ENCODE data around the gene HOTAIR. TPM values are rescaled to one million over a fixed set of nuclear protein-coding genes. Genes with fewer than 3 reads are reported as not detected.
A peak's percentile ranks its signal among the peaks of the same experiment; 100 is the strongest.

The HOTAIR gene
- total RNA-seq, 1 donor from 2014 or later: not detected

DNA sequence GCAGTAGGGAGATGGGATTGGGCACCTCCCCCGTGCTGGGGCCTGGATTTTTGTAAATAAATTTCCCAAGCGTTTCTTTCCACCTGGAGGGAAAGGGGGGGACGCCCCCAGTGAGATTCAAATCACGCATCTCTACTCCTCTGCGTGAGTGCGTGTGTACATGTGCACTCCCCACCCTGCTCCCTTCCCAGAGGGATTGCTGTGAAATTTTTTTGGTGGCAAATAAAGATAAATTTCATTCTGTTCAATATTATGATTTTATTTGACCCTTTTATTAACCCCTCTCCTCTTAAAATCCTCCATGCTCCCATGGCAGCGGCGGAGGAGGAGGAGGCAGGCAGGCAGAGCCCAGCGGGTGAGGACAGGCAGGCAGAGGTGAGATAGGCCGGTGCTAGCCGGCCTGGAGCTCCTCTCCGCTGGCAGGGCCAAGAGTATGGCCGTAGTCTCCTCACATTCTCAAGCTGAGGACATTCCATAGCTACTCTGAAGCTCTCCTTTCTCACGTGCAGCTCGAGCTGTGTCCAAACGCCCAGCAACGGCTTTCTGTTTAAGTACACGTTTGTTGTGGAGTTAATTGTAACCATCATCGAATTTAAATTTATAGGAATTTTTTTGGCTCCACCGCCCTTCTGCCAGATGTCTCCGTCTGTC lies 1.5 kb upstream of the HOTAIR start:
- no peak for DNase-seq (ENCODE audit: low read depth, low spot score)
- Mint-ChIP-seq H3K4me1 (no peaks in the 10 kb centered on the region), H3K9me3 (no peaks in the 10 kb centered on the region), H3K4me3 (no peak overlapping the region), H3K36me3 (ENCODE audit: low read depth) (peaks cover 7% of the 10 kb centered on the region), H3K27me3 (ENCODE audit: low read depth) (peaks cover 98% of the 10 kb centered on the region), H3K27ac (ENCODE audit: unreplicated experiment) (no peak overlapping the region)
- no peak for TF ChIP-seq CTCF (conservative IDR thresholded peaks at IDR 0.05)

DNA sequence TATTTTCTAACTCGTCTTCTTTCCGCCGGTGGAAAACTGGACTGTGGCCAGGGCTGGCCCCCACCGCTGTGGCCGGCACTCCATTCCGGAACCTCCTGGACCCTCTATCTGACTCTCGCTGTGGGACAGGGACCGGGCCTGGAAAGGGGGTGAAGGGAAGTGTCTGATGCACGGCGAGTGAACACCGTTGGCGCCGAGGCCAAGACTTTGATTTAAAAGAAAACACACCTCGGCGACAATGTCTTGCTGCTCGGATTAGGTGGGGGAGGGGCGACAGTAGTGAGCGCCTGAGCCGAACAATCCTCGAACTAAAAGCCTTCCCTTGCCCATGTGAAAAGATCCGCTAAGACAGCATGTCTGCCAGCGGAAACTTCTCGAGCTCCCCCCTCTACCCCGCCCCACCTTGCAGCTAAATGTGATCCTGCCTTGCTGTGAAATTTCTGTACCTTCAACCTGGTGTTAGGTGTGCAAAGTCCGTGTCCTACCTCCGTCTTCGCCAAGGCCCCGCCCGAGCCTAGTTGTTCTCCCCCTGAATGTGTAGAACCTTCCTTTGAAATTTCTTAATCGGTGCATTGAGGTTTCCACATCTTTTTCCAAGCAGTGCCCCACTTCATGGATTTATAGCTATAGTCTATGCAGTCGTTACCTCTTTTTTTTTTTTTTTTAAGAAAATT lies 862 bp upstream of the HOTAIR start:
- Mint-ChIP-seq H3K4me3 (no peak overlapping the region), H3K27me3 (ENCODE audit: low read depth) (peaks cover 98% of the 10 kb centered on the region), H3K9me3 (no peaks in the 10 kb centered on the region), H3K36me3 (ENCODE audit: low read depth) (peaks cover 7% of the 10 kb centered on the region), H3K27ac (ENCODE audit: unreplicated experiment) (no peak overlapping the region), H3K4me1 (no peaks in the 10 kb centered on the region)
- TF ChIP-seq CTCF (conservative IDR thresholded peaks at IDR 0.05): no peak
- no peak for DNase-seq (ENCODE audit: low read depth, low spot score)

GRCh38 chr12:53975064-53975471 lies 314 bp upstream of the HOTAIR start:
- Mint-ChIP-seq H3K9me3 (no peaks in the 10 kb centered on the region), H3K27ac (ENCODE audit: unreplicated experiment) (no peak overlapping the region), H3K36me3 (ENCODE audit: low read depth) (peaks cover 7% of the 10 kb centered on the region), H3K27me3 (ENCODE audit: low read depth) (peaks cover 98% of the 10 kb centered on the region), H3K4me1 (no peaks in the 10 kb centered on the region), H3K4me3 (no peak overlapping the region)
- no peak for DNase-seq (ENCODE audit: low read depth, low spot score)
- no peak for TF ChIP-seq CTCF (conservative IDR thresholded peaks at IDR 0.05)

GRCh38 chr12:53973236-53974042 lies 1.3 kb downstream of the HOTAIR start:
- no peak for DNase-seq (ENCODE audit: low read depth, low spot score)
- H3K36me3 Mint-ChIP-seq (ENCODE audit: low read depth): peaks cover 7% of the 10 kb centered on the region
- H3K27ac Mint-ChIP-seq (ENCODE audit: unreplicated experiment): no peak overlapping the region
- TF ChIP-seq CTCF (conservative IDR thresholded peaks at IDR 0.05): no peak
- peaks cover 98% of the 10 kb centered on the region for H3K27me3 Mint-ChIP-seq (ENCODE audit: low read depth)
- no peaks in the 10 kb centered on the region for H3K9me3 Mint-ChIP-seq
- H3K4me3 Mint-ChIP-seq: peak overlapping the region; percentile 34
- no peaks in the 10 kb centered on the region for H3K4me1 Mint-ChIP-seq

DNA sequence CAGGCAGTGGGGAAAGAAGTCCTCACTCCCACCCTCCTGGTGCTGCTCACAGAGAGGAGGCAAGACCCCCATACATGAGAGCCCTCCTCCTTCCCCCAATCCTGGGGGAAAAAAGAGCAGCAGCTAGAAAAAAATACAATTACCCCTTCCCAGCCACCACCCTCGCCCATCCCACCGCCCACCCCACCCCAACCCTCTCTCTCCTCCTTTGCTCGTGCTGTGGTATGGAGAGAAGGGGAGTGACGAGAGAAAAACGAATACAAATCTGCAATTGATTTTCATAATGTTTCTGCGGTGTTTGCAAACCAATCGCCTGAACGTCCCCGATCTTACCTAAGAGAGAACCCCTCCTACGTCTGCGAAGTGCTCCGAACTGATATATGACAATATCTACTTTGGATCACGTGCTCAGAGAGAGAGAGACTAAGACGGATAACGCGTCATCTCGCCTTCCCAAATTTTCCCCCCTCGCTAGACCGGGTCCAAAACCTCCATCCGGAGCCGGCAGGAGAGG lies 2.0 kb downstream of the HOTAIR start, which contains the start of gene HOXC11:
HOXC11 (plus strand) TSS at position 405 of the 514 bp plus-strand sequence. CDS start 116 bp downstream, outside the sequence.
- no peaks in the 10 kb centered on the region for H3K4me1 Mint-ChIP-seq
- H3K27ac Mint-ChIP-seq (ENCODE audit: unreplicated experiment): no peak within 1 kb of the TSS
- H3K9me3 Mint-ChIP-seq: no peaks in the 10 kb centered on the region
- H3K36me3 Mint-ChIP-seq (ENCODE audit: low read depth): peaks cover 7% of the 10 kb centered on the region
- TF ChIP-seq CTCF (conservative IDR thresholded peaks at IDR 0.05): no peak
- DNase-seq (ENCODE audit: low read depth, low spot score): no peak
- H3K4me3 Mint-ChIP-seq: peak within 1 kb of the TSS; percentile 34
- H3K27me3 Mint-ChIP-seq (ENCODE audit: low read depth): peaks cover 98% of the 10 kb centered on the region
